Kidney (tissue), 14 donors: ENCODE results near the gene DCST1. TPM values are rescaled to one million over a fixed set of nuclear protein-coding genes. Genes with fewer than 3 reads are reported as not detected.
A peak's percentile ranks its signal among the peaks of the same experiment; 100 is the strongest.

ENCODE experiments used
- DNase-seq, 5 donors: peaks; one replicate each; pipeline ENCODE4 v3.0.0-alpha.2; 2013 to 2020
- FAIRE-seq: peaks from 2 replicates; lab custom pipeline; 2012; peaks lifted over from hg19 to GRCh38; lab: Jason Lieb, UNC
- H3K27ac ChIP-seq, 2 donors: one replicate each; pipeline ENCODE4 v1.7.0; 2013; ENCODE audit warnings: low read depth in 2 of 2, low read length in 2 of 2, inconsistent platforms in 1 of 2
- H3K27me3 ChIP-seq: one replicate; pipeline ENCODE4 v1.7.1; 2013; ENCODE audit warnings: low read length, inconsistent platforms; ENCODE audit not compliant: control insufficient read depth, insufficient read depth
- H3K36me3 ChIP-seq, 3 donors: one replicate each; pipeline versions ENCODE4 v1.7.0 to v1.7.1; 2013; ENCODE audit warnings: low read length in 3 of 3, control low read depth in 1 of 3, inconsistent platforms in 1 of 3; ENCODE audit not compliant: insufficient read depth in 3 of 3, control insufficient read depth in 2 of 3
- H3K4me1 ChIP-seq, 3 donors: one replicate each; pipeline versions ENCODE4 v1.7.0 to v1.7.1; 2013; ENCODE audit warnings: low read length in 3 of 3, inconsistent platforms in 1 of 3, low read depth in 1 of 3; ENCODE audit not compliant: control insufficient read depth in 2 of 3, insufficient read depth in 2 of 3
- H3K4me3 ChIP-seq, 3 donors: one replicate each; pipeline versions ENCODE4 v1.7.0 to v1.8.1; 2013; ENCODE audit warnings: low read length in 3 of 3, control low read depth in 1 of 3, inconsistent platforms in 1 of 3
- H3K9ac ChIP-seq, 3 donors: one replicate each; pipeline versions ENCODE4 v1.7.0 to v1.7.1; 2013; ENCODE audit warnings: low read length in 3 of 3, control low read depth in 1 of 3, inconsistent platforms in 1 of 3
- H3K9me3 ChIP-seq, 3 donors: one replicate each; pipeline versions ENCODE4 v1.7.0 to v1.7.1; 2013; ENCODE audit warnings: low read length in 3 of 3, control low read depth in 1 of 3, inconsistent platforms in 1 of 3; ENCODE audit not compliant: control insufficient read depth in 2 of 3, insufficient read depth in 1 of 3
- CTCF ChIP-seq: IDR thresholded peaks from 3 replicates; pipeline ENCODE4 v1.5.1; 2012; ENCODE audit warnings: mild to moderate bottlenecking, moderate library complexity, borderline replicate concordance; ENCODE audit not compliant: insufficient read depth; ENCODE audit errors: extremely low read depth
- intact Hi-C: fragments of 100-400 bp; cut with DNase I; formaldehyde crosslinking; loops from one replicate; pipeline ENCODE4 v1.11.1; 2022
- polyA plus RNA-seq: library from polyadenylated mRNA; stranded (reverse); fragments of 350-450 nt; fragmentation: Illumina TruSeq; extraction: RNeasy Lipid Tissue Mini Kit (QIAGEN cat#74804); gene quantifications from one replicate; pipeline ENCODE4 v1.2.3, GENCODE V29; 2014; ENCODE audit warnings: low read depth, low replicate concordance; ENCODE audit not compliant: insufficient read depth
- total RNA-seq: library from RNA; stranded (reverse); fragmentation: NEBNext Ultra II Directional; extraction: Animal tissue kit (Norgen Biotek cat#: 25700); gene quantifications from one replicate; pipeline ENCODE4 v1.2.1, GENCODE V29; 2021
- donor health status: control.
- donor health status: control.
- donor health status: control.
- donor health status: control.
- donor health status: control.
- donor health status: DM: yes; HTN: yes; CAD: no.
- donor health status: Normal renal cell carcinoma (clear cell type).

Gene DCST1
- total and polyA plus RNA-seq, 2 donors from 2014 or later = not detected

GRCh38 chr1:155073377-155074242 is 40.0 kb downstream of the DCST1 start:
- DNase-seq (peak in 2 of 5 donors; percentile 39 to 41), FAIRE-seq (no peak)
- Histone ChIP-seq H3K27ac (no peak overlapping the region), H3K27me3 (peaks cover 5% of the 10 kb centered on the region), H3K9me3 (no peaks in the 10 kb centered on the region), H3K4me1 (peaks cover 0 to 11% (median 0%) of the 10 kb centered on the region in 3 donors), H3K4me3 (no peak overlapping the region), H3K9ac (no peak overlapping the region), H3K36me3 (no peaks in the 10 kb centered on the region)
- no peak for TF ChIP-seq CTCF
- intact Hi-C loops = no loop called here

- Histone ChIP-seq H3K27me3 (peaks cover 5% of the 10 kb centered on the region), H3K9me3 (no peaks in the 10 kb centered on the region), H3K9ac (no peak overlapping the region), H3K36me3 (no peaks in the 10 kb centered on the region), H3K4me1 (peaks cover 0 to 20% (median 0%) of the 10 kb centered on the region in 3 donors), H3K27ac (no peak overlapping the region), H3K4me3 (no peak overlapping the region)
- DNase-seq (peak in 4 of 5 donors; percentile 29 to 45 (median 36)), FAIRE-seq (no peak)
- TF ChIP-seq CTCF = no peak
- intact Hi-C loops = no loop called here
Measured at GRCh38 chr1:155075535-155075934, 41.9 kb downstream of the DCST1 start.

GRCh38 chr1:155076371-155076770 is 42.7 kb downstream of the DCST1 start:
- no peaks in the 10 kb centered on the region for H3K36me3 ChIP-seq
- DNase-seq (peak in 1 of 5 donors; percentile 17), FAIRE-seq (no peak)
- intact Hi-C loops = no loop called here
- H3K9ac ChIP-seq = no peak overlapping the region
- H3K9me3 ChIP-seq = no peaks in the 10 kb centered on the region
- H3K4me1 ChIP-seq = peaks cover under 1 to 19% (median 5%) of the 10 kb centered on the region in 3 donors
- no peak overlapping the region for H3K27ac ChIP-seq
- no peak overlapping the region for H3K4me3 ChIP-seq
- H3K27me3 ChIP-seq = peaks cover 8% of the 10 kb centered on the region
- TF ChIP-seq CTCF = no peak
